Trophoblast cell (in vitro differentiated cells and primary cell): ENCODE data around the gene ARSA.

Experiments used
- DNase-seq, 2 donors: peaks; one replicate each; pipeline ENCODE4 v3.0.0-alpha.2; 2016
- H2AFZ ChIP-seq: 2 replicates; pipeline ENCODE4 v1.6.1; 2013; ENCODE audit warnings: low read length, moderate library complexity, mild to moderate bottlenecking; ENCODE audit not compliant: insufficient read depth, poor library complexity
- H2AK5ac ChIP-seq: 2 replicates; pipeline ENCODE4 v1.6.1; 2013; ENCODE audit warnings: mild to moderate bottlenecking, low read length
- H2BK120ac ChIP-seq: 2 replicates; pipeline ENCODE4 v1.6.1; 2013; ENCODE audit warnings: low read length, mild to moderate bottlenecking, moderate library complexity; ENCODE audit not compliant: insufficient read depth, poor library complexity
- H2BK12ac ChIP-seq: 2 replicates; pipeline ENCODE4 v1.6.1; 2013; ENCODE audit warnings: mild to moderate bottlenecking, low read length, moderate library complexity
- H2BK5ac ChIP-seq: 2 replicates; pipeline ENCODE4 v1.6.1; 2013; ENCODE audit warnings: low read length, low read depth, moderate library complexity, mild to moderate bottlenecking; ENCODE audit not compliant: poor library complexity
- H3K14ac ChIP-seq: 2 replicates; pipeline ENCODE4 v1.6.1; 2013; ENCODE audit warnings: mild to moderate bottlenecking, low read length
- H3K18ac ChIP-seq: 2 replicates; pipeline ENCODE4 v1.6.1; 2013; ENCODE audit warnings: mild to moderate bottlenecking, low read length
- H3K23ac ChIP-seq: 2 replicates; pipeline ENCODE4 v1.6.1; 2013; ENCODE audit warnings: low read length
- H3K27ac ChIP-seq: 2 replicates; pipeline ENCODE4 v1.5.1; 2013; ENCODE audit warnings: low read depth, mild to moderate bottlenecking, inconsistent platforms, low read length, moderate library complexity
- H3K27me3 ChIP-seq: 2 replicates; pipeline ENCODE4 v1.6.1; 2013; ENCODE audit warnings: inconsistent platforms, mild to moderate bottlenecking, low read length, moderate library complexity; ENCODE audit not compliant: insufficient read depth
- H3K36me3 ChIP-seq, 2 experiments: 1 replicate in 1 of 2; 2 replicates in 1 of 2; pipeline ENCODE4 v1.6.1; 2013; ENCODE audit warnings: low read length in 2 of 2, mild to moderate bottlenecking in 2 of 2, moderate library complexity in 1 of 2; ENCODE audit not compliant: insufficient read depth in 2 of 2, control insufficient read depth in 1 of 2
- H3K4ac ChIP-seq: 2 replicates; pipeline ENCODE4 v1.6.1; 2013; ENCODE audit warnings: low read depth, mild to moderate bottlenecking, low read length, moderate library complexity
- H3K4me1 ChIP-seq, 2 experiments: 1 replicate in 1 of 2; 2 replicates in 1 of 2; pipeline ENCODE4 v1.6.1; 2013; ENCODE audit warnings: low read length in 2 of 2, mild to moderate bottlenecking in 2 of 2, moderate library complexity in 1 of 2; ENCODE audit not compliant: insufficient read depth in 2 of 2, control insufficient read depth in 1 of 2
- H3K4me2 ChIP-seq: 2 replicates; pipeline ENCODE4 v1.6.1; 2013; ENCODE audit warnings: inconsistent platforms, mild to moderate bottlenecking, low read length, moderate library complexity
- H3K4me3 ChIP-seq: 2 replicates; pipeline ENCODE4 v1.5.1; 2013; ENCODE audit warnings: mild to moderate bottlenecking, low read depth, low read length, inconsistent platforms
- H3K79me1 ChIP-seq: one replicate; pipeline ENCODE4 v1.6.1; 2013; ENCODE audit warnings: low read length
- H3K79me2 ChIP-seq: 2 replicates; pipeline ENCODE4 v1.6.1; 2013; ENCODE audit warnings: low read length, mild to moderate bottlenecking; ENCODE audit not compliant: control insufficient read depth, insufficient read depth, poor library complexity
- H3K9ac ChIP-seq: 2 replicates; pipeline ENCODE4 v1.6.1; 2013; ENCODE audit warnings: mild to moderate bottlenecking, low read length
- H3K9me3 ChIP-seq: 2 replicates; pipeline ENCODE4 v1.6.1; 2013; ENCODE audit warnings: low read depth, mild to moderate bottlenecking, control low read depth, inconsistent platforms, low read length; ENCODE audit not compliant: insufficient read depth
- H4K12ac ChIP-seq: 2 replicates; pipeline ENCODE4 v1.6.1; 2013; ENCODE audit warnings: low read depth, mild to moderate bottlenecking, low read length, moderate library complexity
- H4K8ac ChIP-seq: 2 replicates; pipeline ENCODE4 v1.6.1; 2013; ENCODE audit warnings: low read depth, mild to moderate bottlenecking, low read length, moderate library complexity
- H4K91ac ChIP-seq: one replicate; pipeline ENCODE4 v1.6.1; 2013; ENCODE audit warnings: low read depth, mild to moderate bottlenecking, low read length, moderate library complexity
- WGBS: extraction: QIAGEN DNeasy Blood & Tissue Kit; methylation state at CpG from one replicate; pipeline ENCODE4 v1.1.7; 2013; ENCODE audit warnings: missing lambda C conversion rate; ENCODE audit not compliant: insufficient read length, insufficient coverage; ENCODE audit errors: extremely low coverage; 5-methylcytosine and 5-hydroxymethylcytosine counted together

The ARSA gene

DNA sequence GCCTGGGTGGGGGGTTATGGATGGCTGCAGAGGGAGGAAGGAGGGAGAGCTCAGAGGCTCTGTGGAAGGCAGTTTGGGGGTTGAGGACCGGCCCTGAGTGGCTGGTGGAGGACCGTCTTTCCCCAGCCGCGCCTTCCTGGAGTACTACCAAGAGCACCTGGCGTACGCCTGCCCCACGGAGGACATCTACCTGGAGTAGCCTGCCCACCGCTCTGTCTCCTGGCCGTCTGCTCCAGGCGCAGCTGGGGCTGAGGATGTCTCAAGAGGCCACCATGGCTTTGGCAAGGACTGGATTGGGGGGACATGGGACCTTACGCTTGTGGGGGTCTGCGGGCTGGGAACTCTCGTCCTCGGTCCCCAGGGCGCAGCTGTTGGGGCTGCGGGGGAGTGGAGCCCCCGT, 17.4 kb downstream of the ARSA start:
- DNase-seq: no peak
- Histone ChIP-seq H3K23ac (no peak overlapping the region), H4K8ac (no peak overlapping the region), H2BK5ac (no peak overlapping the region), H3K9me3 (no peaks in the 10 kb centered on the region), H3K18ac (no peak overlapping the region), H3K9ac (no peak overlapping the region), H3K14ac (no peak overlapping the region), H2BK12ac (no peak overlapping the region), H2AK5ac (no peak overlapping the region), H2BK120ac (no peak overlapping the region), H3K4ac (no peak overlapping the region), H3K79me1 (no peaks in the 10 kb centered on the region), H3K4me2 (no peak overlapping the region), H3K79me2 (no peaks in the 10 kb centered on the region), H3K27me3 (no peaks in the 10 kb centered on the region), H3K4me3 (no peak overlapping the region), H4K12ac (no peak overlapping the region), H3K27ac (no peak overlapping the region), H4K91ac (no peak overlapping the region), H3K36me3 (no peaks in the 10 kb centered on the region), H3K4me1 (peaks cover 0 to 4% of the 10 kb centered on the region in 2 experiments), H2AFZ (no peak overlapping the region)
- no CpG with 5 or more reads among the region's 17 CpGs for WGBS

GRCh38 chr22:50610041-50610451, 17.9 kb downstream of the ARSA start:
- Histone ChIP-seq H3K4me3 (no peak overlapping the region), H3K9ac (no peak overlapping the region), H3K4me1 (peaks cover 0 to 4% of the 10 kb centered on the region in 2 experiments), H4K12ac (no peak overlapping the region), H3K27ac (no peak overlapping the region), H2AFZ (no peak overlapping the region), H3K79me1 (no peaks in the 10 kb centered on the region), H3K79me2 (no peaks in the 10 kb centered on the region), H3K18ac (no peak overlapping the region), H3K4me2 (no peak overlapping the region), H2BK120ac (no peak overlapping the region), H3K9me3 (peaks cover under 1% of the 10 kb centered on the region), H3K27me3 (no peaks in the 10 kb centered on the region), H2BK12ac (no peak overlapping the region), H2BK5ac (no peak overlapping the region), H3K14ac (no peak overlapping the region), H4K8ac (no peak overlapping the region), H4K91ac (no peak overlapping the region), H2AK5ac (no peak overlapping the region), H3K23ac (no peak overlapping the region), H3K4ac (no peak overlapping the region), H3K36me3 (no peaks in the 10 kb centered on the region)
- WGBS: no CpG with 5 or more reads among the region's 11 CpGs
- no peak for DNase-seq

GRCh38 chr22:50609599-50609998, 18.4 kb downstream of the ARSA start:
- Histone ChIP-seq H3K79me2 (no peaks in the 10 kb centered on the region), H2BK5ac (no peak overlapping the region)
- no CpG with 5 or more reads among the region's 12 CpGs for WGBS

DNA sequence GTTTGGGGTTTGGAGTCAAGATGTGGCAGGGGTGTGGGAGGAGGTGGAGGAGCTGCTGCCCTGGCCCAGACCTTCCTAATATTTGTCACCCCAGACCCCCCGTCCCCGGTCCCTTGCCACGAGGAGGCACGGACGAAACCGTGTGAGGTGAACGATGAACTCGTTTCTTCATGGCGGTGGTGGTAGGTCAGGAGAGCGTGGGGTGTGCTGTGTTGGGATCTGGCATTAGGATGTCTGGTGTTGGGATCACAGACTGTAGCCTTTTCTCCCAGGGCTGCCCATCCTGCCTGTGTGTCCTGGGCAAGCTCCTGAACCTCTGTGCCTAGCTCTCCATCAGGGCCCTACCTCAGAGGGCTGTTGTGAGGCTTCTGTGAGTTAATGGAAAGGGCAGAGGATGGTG, 19.0 kb downstream of the ARSA start:
- Histone ChIP-seq H2AFZ (no peak overlapping the region), H3K36me3 (no peaks in the 10 kb centered on the region), H3K79me2 (no peaks in the 10 kb centered on the region), H3K14ac (no peak overlapping the region), H3K79me1 (no peaks in the 10 kb centered on the region), H3K9ac (no peak overlapping the region), H4K8ac (no peak overlapping the region), H3K4me2 (no peak overlapping the region), H2BK5ac (no peak overlapping the region), H4K91ac (no peak overlapping the region), H2BK120ac (no peak overlapping the region), H2AK5ac (no peak overlapping the region), H3K18ac (no peak overlapping the region), H3K27ac (no peak overlapping the region), H3K4me1 (peaks cover 0 to 4% of the 10 kb centered on the region in 2 experiments), H3K4ac (no peak overlapping the region), H4K12ac (no peak overlapping the region), H3K23ac (no peak overlapping the region), H3K4me3 (no peak overlapping the region), H3K27me3 (no peaks in the 10 kb centered on the region), H2BK12ac (no peak overlapping the region), H3K9me3 (peaks cover 1% of the 10 kb centered on the region)
- no CpG with 5 or more reads among the region's 10 CpGs for WGBS
- no peak for DNase-seq

More at GRCh38 chr22:50609599-50609998, 18.4 kb downstream of the ARSA start:
- Histone ChIP-seq H3K9me3 (peaks cover 1% of the 10 kb centered on the region), H2BK120ac (no peak overlapping the region), H3K27ac (no peak overlapping the region), H3K4me2 (no peak overlapping the region), H3K9ac (no peak overlapping the region), H3K4me3 (no peak overlapping the region), H3K18ac (no peak overlapping the region), H4K12ac (no peak overlapping the region), H3K36me3 (no peaks in the 10 kb centered on the region), H4K8ac (no peak overlapping the region), H3K4ac (no peak overlapping the region), H2BK12ac (no peak overlapping the region), H3K14ac (no peak overlapping the region), H2AK5ac (no peak overlapping the region), H2AFZ (no peak overlapping the region), H3K4me1 (peaks cover 0 to 4% of the 10 kb centered on the region in 2 experiments), H3K23ac (no peak overlapping the region), H3K27me3 (no peaks in the 10 kb centered on the region), H4K91ac (no peak overlapping the region), H3K79me1 (no peaks in the 10 kb centered on the region)
- no peak for DNase-seq
